ENCODE measurements around the gene DRAXIN. TPM values are rescaled to one million over a fixed set of nuclear protein-coding genes. Genes with fewer than 3 reads are reported as not detected.
A peak's percentile ranks its signal among the peaks of the same experiment; 100 is the strongest.

Gene DRAXIN
- total and polyA plus RNA-seq, 12 donors = under 0.01 to 0.08 (median 0.06) TPM; not detected in 7

DNA sequence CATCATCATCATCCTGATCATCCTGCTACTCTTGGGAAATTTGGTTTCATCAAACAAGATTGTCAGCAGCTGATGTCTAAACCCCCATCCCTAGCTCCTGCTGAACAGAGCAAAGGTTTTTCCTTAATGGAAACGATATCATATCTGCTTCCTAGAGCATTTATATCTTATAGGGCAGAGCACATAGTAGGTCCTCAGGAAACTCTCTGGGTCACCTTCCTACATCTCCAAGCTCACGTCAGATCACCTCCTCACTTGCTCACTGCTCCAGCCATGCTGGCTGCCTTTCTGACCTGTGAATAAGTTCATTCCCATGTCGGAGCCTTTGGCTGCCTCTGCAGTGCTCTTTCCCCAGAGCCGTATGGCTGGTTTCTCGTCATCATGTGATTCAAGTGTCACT lies 47.7 kb upstream of the DRAXIN start:
- Histone ChIP-seq H3K9me3 (replicated peaks in 1 of 3) (no peaks in the 10 kb centered on the region), H3K4me1 (replicated peaks in 1 of 2) (peaks cover 4 to 10% of the 10 kb centered on the region in 2 donors), H3K27me3 (no peaks in the 10 kb centered on the region), H3K4me3 (no peak overlapping the region), H3K36me3 (replicated peaks in 1 of 2) (no peaks in the 10 kb centered on the region), H3K27ac (no peak overlapping the region)
- intact Hi-C loops (cut with DNase I) = loop anchor here (5.0 to 10.0 kb wide), 5 partner anchors 306 to 606 kb away; partner anchors contain the start of gene MASP2 (in 1 of the 2)
- TF ChIP-seq, protein P1, sequence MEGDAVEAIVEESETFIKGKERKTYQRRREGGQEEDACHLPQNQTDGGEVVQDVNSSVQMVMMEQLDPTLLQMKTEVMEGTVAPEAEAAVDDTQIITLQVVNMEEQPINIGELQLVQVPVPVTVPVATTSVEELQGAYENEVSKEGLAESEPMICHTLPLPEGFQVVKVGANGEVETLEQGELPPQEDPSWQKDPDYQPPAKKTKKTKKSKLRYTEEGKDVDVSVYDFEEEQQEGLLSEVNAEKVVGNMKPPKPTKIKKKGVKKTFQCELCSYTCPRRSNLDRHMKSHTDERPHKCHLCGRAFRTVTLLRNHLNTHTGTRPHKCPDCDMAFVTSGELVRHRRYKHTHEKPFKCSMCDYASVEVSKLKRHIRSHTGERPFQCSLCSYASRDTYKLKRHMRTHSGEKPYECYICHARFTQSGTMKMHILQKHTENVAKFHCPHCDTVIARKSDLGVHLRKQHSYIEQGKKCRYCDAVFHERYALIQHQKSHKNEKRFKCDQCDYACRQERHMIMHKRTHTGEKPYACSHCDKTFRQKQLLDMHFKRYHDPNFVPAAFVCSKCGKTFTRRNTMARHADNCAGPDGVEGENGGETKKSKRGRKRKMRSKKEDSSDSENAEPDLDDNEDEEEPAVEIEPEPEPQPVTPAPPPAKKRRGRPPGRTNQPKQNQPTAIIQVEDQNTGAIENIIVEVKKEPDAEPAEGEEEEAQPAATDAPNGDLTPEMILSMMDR (IDR thresholded peaks at IDR 0.05) = no peak
- no peak for TF ChIP-seq POLR2A (IDR thresholded peaks at IDR 0.05)
- 49 to 58% (median 51%) methylated on average over 5 of the region's 5 CpGs for WGBS, 4 donors
- DNase-seq = no peak

DNA sequence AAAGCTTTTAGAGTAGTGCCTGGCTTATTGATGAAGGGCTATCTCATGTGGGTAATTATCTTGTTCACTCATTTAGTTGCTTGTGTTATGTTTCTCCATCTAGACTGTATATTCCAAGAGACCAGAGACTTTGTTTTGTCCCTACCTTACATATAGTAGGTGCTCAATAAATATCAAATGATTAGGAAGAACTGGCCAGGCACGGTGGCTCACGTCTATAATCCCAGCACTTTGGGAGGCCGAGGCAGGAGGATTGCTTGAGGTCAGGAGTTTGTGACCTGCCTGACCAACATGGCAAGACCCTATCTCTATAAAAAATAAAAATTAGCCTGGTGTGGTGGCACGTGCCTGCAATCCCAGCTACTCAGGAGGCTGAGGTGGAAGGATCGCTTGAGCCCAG lies 46.2 kb upstream of the DRAXIN start:
- no peak for TF ChIP-seq POLR2A (IDR thresholded peaks at IDR 0.05)
- TF ChIP-seq, protein P1 (IDR thresholded peaks at IDR 0.05) = no peak
- DNase-seq = no peak
- Histone ChIP-seq H3K4me3 (no peak overlapping the region), H3K27ac (no peak overlapping the region), H3K36me3 (replicated peaks in 1 of 2) (no peaks in the 10 kb centered on the region), H3K9me3 (replicated peaks in 1 of 3) (no peaks in the 10 kb centered on the region), H3K4me1 (replicated peaks in 1 of 2) (peaks cover 13 to 23% of the 10 kb centered on the region in 2 donors), H3K27me3 (no peaks in the 10 kb centered on the region)
- 87 to 94% (median 92%) methylated on average over 5 of the region's 5 CpGs for WGBS, 4 donors
- intact Hi-C loops (cut with DNase I) = loop anchor here in 1 of 2 donors (10.0 kb wide), 1 partner anchor 600 kb away; the partner anchor contains the start of gene MASP2

DNA sequence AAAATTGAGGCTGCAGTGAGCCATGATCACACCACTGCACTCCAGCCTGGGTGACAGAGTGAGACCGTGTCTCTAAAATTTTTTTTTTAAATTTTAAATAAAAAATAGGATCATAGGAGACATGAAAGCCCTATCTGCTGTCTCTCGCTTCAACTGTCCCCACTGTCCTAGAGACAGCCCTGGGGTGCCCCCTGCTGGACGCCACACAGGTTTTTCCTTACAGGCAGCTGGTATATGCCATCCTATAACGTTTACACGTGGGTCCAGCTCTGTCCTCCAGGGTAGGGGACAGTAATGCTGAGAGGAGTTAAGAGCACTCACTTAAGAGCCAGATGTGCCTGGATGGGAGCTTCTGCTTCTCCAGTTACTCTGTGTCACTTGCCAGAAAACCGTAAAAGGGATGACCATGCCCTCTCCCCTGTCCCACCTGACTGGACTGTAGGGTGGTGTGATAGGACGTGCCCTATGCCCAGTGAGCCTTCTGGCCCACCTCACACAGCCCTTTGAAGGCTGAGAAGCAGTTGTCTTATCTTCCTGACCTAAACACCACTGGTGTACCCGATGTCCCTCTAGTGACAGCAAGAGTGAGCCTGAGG lies 45.7 kb upstream of the DRAXIN start:
- Histone ChIP-seq H3K4me1 (replicated peaks in 1 of 2) (peaks cover 13 to 28% of the 10 kb centered on the region in 2 donors), H3K4me3 (no peak overlapping the region), H3K27ac (no peak overlapping the region), H3K36me3 (replicated peaks in 1 of 2) (no peaks in the 10 kb centered on the region), H3K9me3 (replicated peaks in 1 of 3) (no peaks in the 10 kb centered on the region), H3K27me3 (no peaks in the 10 kb centered on the region)
- TF ChIP-seq POLR2A (IDR thresholded peaks at IDR 0.05) = no peak
- TF ChIP-seq, protein P1 (IDR thresholded peaks at IDR 0.05) = peak; percentile 55 to 76 (median 66)
- WGBS, 4 donors = 22 to 28% (median 25%) methylated on average over 7 to 8 of the region's 8 CpGs
- peak; percentile 79 to 89 (median 85) for DNase-seq
- intact Hi-C loops (cut with DNase I) = loop anchor here in 1 of 2 donors (10.0 kb wide), 1 partner anchor 601 kb away; the partner anchor contains the start of gene MASP2

DNA sequence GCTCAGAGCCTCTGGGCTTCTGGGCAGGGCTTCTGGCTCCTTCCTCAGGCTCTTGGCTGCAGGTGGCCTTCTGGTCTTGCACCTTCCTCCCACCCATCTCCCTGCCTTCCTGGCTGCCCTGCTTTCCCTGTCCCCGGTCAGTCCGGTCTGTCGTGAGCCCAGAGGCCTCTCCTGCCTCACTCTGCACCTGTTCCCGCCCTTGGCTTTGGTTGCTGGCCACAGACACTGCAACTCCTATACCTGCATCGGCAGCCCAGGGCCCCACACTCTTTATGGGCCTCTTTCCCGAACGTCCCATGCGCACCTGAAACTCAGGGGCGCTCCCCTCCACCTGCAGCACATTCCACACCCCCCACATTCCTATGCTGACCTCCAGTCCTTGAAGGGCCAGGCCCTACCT lies 45.2 kb upstream of the DRAXIN start:
- Histone ChIP-seq H3K27me3 (no peaks in the 10 kb centered on the region), H3K36me3 (replicated peaks in 1 of 2) (no peaks in the 10 kb centered on the region), H3K4me3 (no peak overlapping the region), H3K4me1 (replicated peaks in 1 of 2) (peaks cover 13 to 28% of the 10 kb centered on the region in 2 donors), H3K9me3 (replicated peaks in 1 of 3) (no peaks in the 10 kb centered on the region), H3K27ac (no peak overlapping the region)
- DNase-seq = no peak
- 84 to 90% (median 84%) methylated on average over 9 of the region's 9 CpGs for WGBS, 4 donors
- intact Hi-C loops (cut with DNase I) = loop anchor here in 1 of 2 donors (10.0 kb wide), 1 partner anchor 602 kb away; the partner anchor contains the start of gene MASP2
- TF ChIP-seq, protein P1 (IDR thresholded peaks at IDR 0.05) = no peak
- no peak for TF ChIP-seq POLR2A (IDR thresholded peaks at IDR 0.05)
